Measurements from ENCODE around the gene CMIP. TPM values are rescaled to one million over a fixed set of nuclear protein-coding genes. Genes with fewer than 3 reads are reported as not detected.

Gene CMIP
- total RNA-seq, 2 experiments from 2014 or later, result 28.1 to 29.7 TPM

DNA sequence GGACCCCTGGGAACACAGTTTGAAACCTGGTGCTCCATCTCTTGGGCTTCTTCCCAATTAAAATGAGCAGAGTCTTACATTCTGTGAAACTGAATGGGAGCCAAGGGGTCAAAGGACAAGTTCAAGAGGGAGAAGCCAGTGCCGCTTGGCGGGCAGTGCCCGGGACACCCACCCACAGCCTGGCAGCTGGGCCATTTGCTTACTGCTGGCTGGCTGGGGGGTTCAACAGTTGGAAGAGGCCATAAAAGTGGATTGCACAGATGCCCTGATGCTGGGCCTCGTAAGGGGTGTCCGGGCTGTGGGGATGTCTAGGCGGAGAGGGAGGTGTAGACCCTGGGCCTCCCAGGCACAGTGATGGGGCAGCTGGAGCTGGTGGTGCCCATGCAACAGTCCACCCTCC, 52.1 kb downstream of the CMIP start:
- H3K36me3 Mint-ChIP-seq, result no peaks in the 10 kb centered on the region
- H3K9me3 Mint-ChIP-seq, result no peaks in the 10 kb centered on the region
- H3K27ac Mint-ChIP-seq, result no peak overlapping the region
- H3K4me1 Mint-ChIP-seq, result peaks cover 22% of the 10 kb centered on the region
- no peak for DNase-seq
- H3K4me3 Mint-ChIP-seq, result no peak overlapping the region
- H3K27me3 Mint-ChIP-seq, result no peaks in the 10 kb centered on the region

- H3K4me1 Mint-ChIP-seq, result peaks cover 17% of the 10 kb centered on the region
- DNase-seq, result no peak
- no peak overlapping the region for H3K4me3 Mint-ChIP-seq
- H3K27ac Mint-ChIP-seq, result no peak overlapping the region
- H3K9me3 Mint-ChIP-seq, result no peaks in the 10 kb centered on the region
- no peaks in the 10 kb centered on the region for H3K36me3 Mint-ChIP-seq
- no peaks in the 10 kb centered on the region for H3K27me3 Mint-ChIP-seq
These were observed 53.1 kb downstream of the CMIP start for GRCh38 chr16:81497690-81498089.

DNA sequence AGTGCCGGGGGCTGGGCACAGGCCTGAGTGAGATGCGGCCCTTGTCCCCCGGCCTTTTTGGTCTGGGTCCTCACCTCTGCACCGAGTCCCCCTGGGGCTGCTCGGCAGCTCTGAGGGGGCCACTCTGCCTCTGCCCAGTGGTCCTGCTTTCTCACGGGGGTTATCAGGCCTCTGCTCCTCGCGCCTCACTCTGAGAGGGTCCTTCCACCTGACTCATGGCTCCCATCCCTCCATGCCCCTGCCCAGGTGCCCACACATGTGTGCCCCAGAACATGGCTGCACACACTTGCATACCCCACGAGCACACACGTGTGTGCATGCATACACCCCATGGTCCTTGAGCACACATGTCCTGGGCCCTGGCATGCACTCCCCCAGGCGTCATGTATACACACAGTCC, 53.7 kb downstream of the CMIP start:
- H3K36me3 Mint-ChIP-seq, result no peaks in the 10 kb centered on the region
- H3K9me3 Mint-ChIP-seq, result no peaks in the 10 kb centered on the region
- peaks cover 17% of the 10 kb centered on the region for H3K4me1 Mint-ChIP-seq
- no peak overlapping the region for H3K27ac Mint-ChIP-seq
- no peaks in the 10 kb centered on the region for H3K27me3 Mint-ChIP-seq
- no peak for DNase-seq
- no peak overlapping the region for H3K4me3 Mint-ChIP-seq

DNA sequence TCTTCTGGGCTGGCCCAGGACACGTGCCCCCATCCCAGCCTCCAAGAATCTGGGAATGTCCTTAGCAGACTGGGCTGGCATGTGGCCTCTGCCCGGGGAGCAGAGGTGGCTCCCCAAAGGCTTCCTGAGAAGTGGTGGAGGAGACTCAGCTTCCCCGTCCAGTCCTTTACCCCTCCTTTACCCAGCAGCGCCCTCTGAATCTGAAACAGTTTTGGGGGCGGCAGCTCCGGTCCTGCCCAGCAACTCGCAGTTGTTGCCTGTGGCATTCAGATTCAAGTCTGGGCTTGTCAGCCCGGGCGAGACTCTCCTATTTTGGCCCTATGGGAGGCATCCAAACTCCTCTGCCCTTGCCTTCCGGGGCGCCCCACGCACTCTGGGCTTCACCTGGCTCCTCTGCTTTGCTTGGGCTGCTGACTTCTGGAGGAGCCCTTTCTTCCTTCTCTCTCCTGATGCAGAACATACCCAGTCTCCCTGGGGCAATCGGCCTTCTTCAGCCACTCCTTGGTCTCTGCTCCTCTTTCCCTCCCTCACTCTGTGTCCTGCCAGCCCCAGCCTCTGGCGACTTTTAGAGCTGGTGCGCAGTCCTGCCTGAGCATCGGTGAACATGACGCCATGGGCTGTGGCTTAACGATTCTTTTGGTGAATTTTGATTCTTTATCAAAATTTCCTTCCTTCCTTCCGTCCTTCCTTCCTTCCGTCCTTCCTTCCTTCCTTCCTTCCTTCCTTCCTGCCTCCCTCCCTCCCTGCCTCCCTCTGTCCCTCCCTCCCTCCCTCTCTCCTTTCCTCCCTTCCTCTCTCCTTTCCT, 55.2 kb downstream of the CMIP start:
- Mint-ChIP-seq H3K4me1 (peaks cover 13% of the 10 kb centered on the region), H3K9me3 (no peaks in the 10 kb centered on the region), H3K27ac (no peak overlapping the region), H3K27me3 (no peaks in the 10 kb centered on the region), H3K36me3 (no peaks in the 10 kb centered on the region), H3K4me3 (no peak overlapping the region)
- DNase-seq, result no peak

DNA sequence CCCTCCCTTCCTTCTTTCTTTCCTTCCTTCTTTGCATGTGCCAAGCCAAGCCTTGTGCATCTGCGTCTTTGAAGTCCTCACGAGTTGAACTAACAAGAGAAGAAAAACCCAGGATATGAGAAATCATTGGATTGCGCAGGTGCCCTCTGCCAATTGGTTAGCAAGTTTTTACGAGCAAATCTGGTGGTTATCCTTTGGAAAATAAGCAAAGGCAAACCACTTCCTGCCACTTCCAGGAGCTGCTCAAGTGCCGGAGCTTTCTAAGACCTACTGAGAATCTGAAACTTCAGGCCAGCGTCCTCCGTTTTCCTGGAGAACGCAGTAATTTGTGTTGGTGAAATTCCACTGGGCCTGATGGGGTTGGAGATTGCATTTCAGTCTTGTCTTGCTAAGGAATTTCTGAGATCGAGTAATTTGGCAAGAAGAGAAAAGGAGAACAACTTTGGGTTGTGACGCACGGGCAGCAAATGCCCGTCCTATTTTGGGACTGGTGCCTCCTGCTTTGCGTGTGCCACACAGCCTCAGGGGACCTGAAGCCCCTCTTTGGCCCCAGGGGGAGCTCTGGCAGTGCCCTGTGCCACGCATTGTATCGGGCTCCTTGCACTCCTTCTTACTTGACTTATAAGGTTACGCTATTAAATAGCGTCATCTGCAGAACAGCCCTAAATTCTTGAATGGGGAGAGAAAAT, 56.4 kb downstream of the CMIP start:
- H3K36me3 Mint-ChIP-seq, result no peaks in the 10 kb centered on the region
- H3K4me1 Mint-ChIP-seq, result peaks cover 16% of the 10 kb centered on the region
- no peaks in the 10 kb centered on the region for H3K9me3 Mint-ChIP-seq
- no peak overlapping the region for H3K4me3 Mint-ChIP-seq
- H3K27me3 Mint-ChIP-seq, result no peaks in the 10 kb centered on the region
- no peak overlapping the region for H3K27ac Mint-ChIP-seq
- DNase-seq, result no peak

DNA sequence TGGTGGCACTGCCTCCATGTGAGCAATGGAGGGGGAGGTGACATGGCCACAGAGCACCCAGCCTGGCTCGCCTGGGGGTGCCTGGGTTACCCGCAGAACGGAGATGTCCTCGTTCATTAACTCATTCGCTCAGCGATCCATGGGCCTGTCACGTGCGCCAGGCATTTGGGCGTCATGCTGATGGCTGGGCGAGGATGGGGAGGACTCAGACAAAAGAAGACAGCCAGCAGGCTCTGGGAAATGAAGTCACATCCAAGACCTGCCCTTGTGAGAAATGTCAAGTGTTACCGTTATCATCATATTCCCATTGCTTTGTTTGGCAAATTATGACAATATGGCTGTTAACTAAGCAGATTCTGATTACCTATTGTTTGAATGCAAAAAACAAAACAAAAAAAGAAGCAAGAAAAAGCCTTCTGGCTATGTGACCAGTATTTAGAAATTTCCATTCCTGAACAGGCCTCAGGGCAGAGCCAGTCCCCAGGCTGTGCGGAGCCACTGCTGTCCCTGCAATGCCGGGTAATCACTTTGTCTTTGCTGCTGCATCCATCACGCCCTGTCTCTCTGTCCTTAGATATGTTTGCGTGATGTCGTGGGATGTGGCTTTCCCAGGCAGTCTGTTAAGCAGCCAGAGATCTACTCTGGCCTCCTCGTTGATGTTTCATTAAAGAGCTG, 57.9 kb downstream of the CMIP start:
- Mint-ChIP-seq H3K36me3 (no peaks in the 10 kb centered on the region), H3K27me3 (no peaks in the 10 kb centered on the region), H3K27ac (no peak overlapping the region), H3K4me1 (peaks cover 16% of the 10 kb centered on the region), H3K4me3 (no peak overlapping the region), H3K9me3 (no peaks in the 10 kb centered on the region)
- no peak for DNase-seq

- Mint-ChIP-seq H3K4me3 (no peak overlapping the region), H3K9me3 (no peaks in the 10 kb centered on the region), H3K36me3 (no peaks in the 10 kb centered on the region), H3K4me1 (peaks cover 7% of the 10 kb centered on the region), H3K27ac (peak overlapping the region; percentile 52), H3K27me3 (no peaks in the 10 kb centered on the region)
- no peak for DNase-seq
These were observed 60.5 kb downstream of the CMIP start for GRCh38 chr16:81505011-81505661.

- no peak for DNase-seq
- no peak overlapping the region for H3K27ac Mint-ChIP-seq
- no peaks in the 10 kb centered on the region for H3K36me3 Mint-ChIP-seq
- no peaks in the 10 kb centered on the region for H3K9me3 Mint-ChIP-seq
- peaks cover 9% of the 10 kb centered on the region for H3K4me1 Mint-ChIP-seq
- H3K4me3 Mint-ChIP-seq, result no peak overlapping the region
- H3K27me3 Mint-ChIP-seq, result no peaks in the 10 kb centered on the region
These were observed 64.8 kb downstream of the CMIP start for GRCh38 chr16:81509404-81509803.

GRCh38 chr16:81510016-81510415, 65.4 kb downstream of the CMIP start:
- no peak overlapping the region for H3K27ac Mint-ChIP-seq
- DNase-seq, result no peak
- no peaks in the 10 kb centered on the region for H3K9me3 Mint-ChIP-seq
- no peaks in the 10 kb centered on the region for H3K36me3 Mint-ChIP-seq
- H3K27me3 Mint-ChIP-seq, result no peaks in the 10 kb centered on the region
- H3K4me3 Mint-ChIP-seq, result no peak overlapping the region
- H3K4me1 Mint-ChIP-seq, result peaks cover 6% of the 10 kb centered on the region

DNA sequence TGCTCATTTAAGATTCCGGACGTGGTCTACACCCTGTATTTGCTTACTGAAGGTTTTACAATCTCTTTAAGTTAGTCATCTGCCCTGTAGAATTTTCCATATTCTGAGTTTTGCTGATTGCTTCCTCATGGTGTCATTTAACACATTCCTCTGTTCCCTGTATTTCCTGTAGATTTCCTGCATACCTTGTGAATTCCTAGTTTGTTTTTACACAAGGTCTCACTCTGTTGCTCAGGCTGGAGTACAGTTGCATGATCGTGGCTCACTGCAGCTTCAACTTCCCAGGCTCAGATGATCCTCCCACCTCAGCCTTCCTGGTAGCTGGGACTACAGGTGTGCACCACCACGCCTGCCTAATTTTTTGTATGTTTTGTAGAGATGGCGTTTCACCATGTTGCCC, 66.8 kb downstream of the CMIP start:
- Mint-ChIP-seq H3K27me3 (no peaks in the 10 kb centered on the region), H3K9me3 (no peaks in the 10 kb centered on the region), H3K27ac (no peak overlapping the region), H3K4me3 (no peak overlapping the region), H3K4me1 (peaks cover 4% of the 10 kb centered on the region), H3K36me3 (no peaks in the 10 kb centered on the region)
- no peak for DNase-seq

GRCh38 chr16:81513204-81514040, 68.8 kb downstream of the CMIP start:
- Mint-ChIP-seq H3K27me3 (no peaks in the 10 kb centered on the region), H3K4me3 (no peak overlapping the region), H3K27ac (no peak overlapping the region)

DNA sequence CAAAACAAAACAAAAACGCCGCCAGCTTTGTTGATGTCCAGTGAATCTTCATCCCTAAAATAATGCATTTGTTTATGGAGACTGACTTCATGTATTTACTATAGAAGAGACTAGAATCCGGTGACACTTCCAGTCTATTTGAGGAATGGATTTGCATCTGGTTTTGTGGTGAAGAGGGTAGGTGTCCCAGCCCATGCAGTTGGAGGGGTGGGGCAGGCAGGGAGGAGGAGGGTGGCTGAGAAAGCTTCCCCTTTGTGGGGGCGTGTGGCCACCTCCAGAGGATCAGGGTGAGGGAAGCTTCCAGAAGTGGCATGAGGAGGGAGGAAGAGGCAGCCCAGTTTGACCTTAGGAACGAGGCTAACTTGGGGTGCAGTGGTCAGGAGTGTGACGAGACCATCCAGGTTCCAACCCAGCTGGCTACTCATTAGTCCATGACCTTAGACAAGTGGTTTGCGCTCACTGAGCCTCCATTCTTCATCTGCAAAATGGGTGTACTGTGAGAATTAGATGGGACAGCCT, 69.5 kb downstream of the CMIP start:
- Mint-ChIP-seq H3K4me3 (no peak overlapping the region), H3K27ac (no peak overlapping the region), H3K36me3 (no peaks in the 10 kb centered on the region), H3K27me3 (no peaks in the 10 kb centered on the region), H3K9me3 (no peaks in the 10 kb centered on the region), H3K4me1 (peaks cover 4% of the 10 kb centered on the region)
- no peak for DNase-seq

More at GRCh38 chr16:81513204-81514040, 68.8 kb downstream of the CMIP start:
- Mint-ChIP-seq H3K4me1 (peaks cover 4% of the 10 kb centered on the region), H3K9me3 (no peaks in the 10 kb centered on the region), H3K36me3 (no peaks in the 10 kb centered on the region)
- no peak for DNase-seq

DNA sequence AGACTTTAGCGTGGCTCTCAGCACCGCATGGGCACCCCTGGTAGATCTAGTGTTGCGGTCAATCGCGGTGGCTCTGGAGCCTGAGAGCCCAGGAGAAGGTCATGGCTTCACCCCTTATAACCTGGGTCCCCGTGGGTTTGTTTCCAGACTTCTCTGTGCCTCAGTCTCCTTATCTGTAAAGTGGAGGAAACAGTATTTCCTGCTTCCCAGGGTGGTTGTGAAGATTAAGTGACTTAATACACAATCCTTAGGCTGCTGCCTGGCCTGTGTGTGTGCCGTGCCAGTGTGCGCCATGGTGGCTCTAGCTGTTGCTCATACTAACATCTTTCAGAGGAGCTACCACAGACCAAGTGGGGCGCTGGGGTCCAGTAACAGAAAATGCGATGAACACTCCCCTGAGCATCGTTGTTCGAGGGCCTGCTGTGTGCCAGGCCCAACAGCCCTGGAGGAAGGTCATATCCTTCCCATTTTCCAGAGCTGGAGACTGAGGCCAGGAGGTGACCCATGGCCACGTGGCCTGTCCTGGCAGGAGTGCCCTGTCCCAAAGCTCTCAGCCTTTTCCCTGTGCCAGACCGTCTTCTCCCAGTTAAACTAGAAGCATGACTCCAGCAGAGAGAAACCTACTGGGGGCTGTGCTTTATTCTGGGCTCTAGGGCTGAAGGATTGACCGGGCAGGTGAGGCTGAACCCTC, 70.1 kb downstream of the CMIP start:
- H3K4me3 Mint-ChIP-seq, result no peak overlapping the region
- H3K27me3 Mint-ChIP-seq, result no peaks in the 10 kb centered on the region
- no peaks in the 10 kb centered on the region for H3K36me3 Mint-ChIP-seq
- H3K27ac Mint-ChIP-seq, result no peak overlapping the region
- H3K9me3 Mint-ChIP-seq, result no peaks in the 10 kb centered on the region
- no peak for DNase-seq
- H3K4me1 Mint-ChIP-seq, result peaks cover 8% of the 10 kb centered on the region

- Mint-ChIP-seq H3K4me3 (no peak overlapping the region), H3K4me1 (peaks cover 8% of the 10 kb centered on the region), H3K9me3 (no peaks in the 10 kb centered on the region), H3K36me3 (no peaks in the 10 kb centered on the region), H3K27me3 (no peaks in the 10 kb centered on the region), H3K27ac (no peak overlapping the region)
- DNase-seq, result no peak
These were observed 70.7 kb downstream of the CMIP start for GRCh38 chr16:81515281-81515680.
